Endodermal cell (in vitro differentiated cells): ENCODE results near the gene UTP11. TPM values are rescaled to one million over a fixed set of nuclear protein-coding genes. Genes with fewer than 3 reads are reported as not detected.

Experiments
- DNase-seq: peaks from one replicate; pipeline ENCODE4 v3.0.0-alpha.2; 2017
- H3K27ac ChIP-seq: 2 replicates; pipeline ENCODE4 v1.5.1; 2013; ENCODE audit warnings: mild to moderate bottlenecking, low read depth, low read length, moderate library complexity
- H3K27me3 ChIP-seq: 2 replicates; pipeline ENCODE4 v1.6.1; 2013; ENCODE audit warnings: mild to moderate bottlenecking, low read length, moderate library complexity; ENCODE audit not compliant: insufficient read depth, control insufficient read depth, poor library complexity, severe bottlenecking
- H3K36me3 ChIP-seq: 2 replicates; pipeline ENCODE4 v1.7.0; 2013; ENCODE audit warnings: mild to moderate bottlenecking, low read length, moderate library complexity; ENCODE audit not compliant: control insufficient read depth, insufficient read depth
- H3K4me1 ChIP-seq: one replicate; pipeline ENCODE4 v1.7.0; 2013; ENCODE audit warnings: low read length; ENCODE audit not compliant: control insufficient read depth, insufficient read depth
- H3K4me3 ChIP-seq: 2 replicates; pipeline ENCODE4 v1.5.1; 2013; ENCODE audit warnings: mild to moderate bottlenecking, low read length, moderate library complexity
- H3K9ac ChIP-seq: 2 replicates; pipeline ENCODE4 v1.6.1; 2013; ENCODE audit warnings: mild to moderate bottlenecking, low read length, moderate library complexity; ENCODE audit not compliant: poor library complexity, severe bottlenecking; ENCODE audit errors: extremely low read depth
- H3K9me3 ChIP-seq: 2 replicates; pipeline ENCODE4 v1.6.1; 2013; ENCODE audit warnings: mild to moderate bottlenecking, low read length, moderate library complexity; ENCODE audit not compliant: control insufficient read depth
- H3K27ac Mint-ChIP-seq: 2 replicates; pipeline ENCODE4 v1.8.0; 2020; ENCODE audit warnings: mixed read lengths
- H3K27me3 Mint-ChIP-seq: 2 replicates; pipeline ENCODE4 v1.8.0; 2021; ENCODE audit warnings: mild to moderate bottlenecking, mixed read lengths; ENCODE audit not compliant: insufficient read depth
- H3K36me3 Mint-ChIP-seq: 2 replicates; pipeline ENCODE4 v1.8.0; 2020; ENCODE audit warnings: low read depth, mixed read lengths
- H3K4me1 Mint-ChIP-seq: 2 replicates; pipeline ENCODE4 v1.8.0; 2020; ENCODE audit warnings: mixed read lengths
- H3K4me3 Mint-ChIP-seq: 2 replicates; pipeline ENCODE4 v1.8.0; 2020; ENCODE audit warnings: mild to moderate bottlenecking, moderate library complexity, mixed read lengths
- H3K9me3 Mint-ChIP-seq: 2 replicates; pipeline ENCODE4 v1.8.0; 2020; ENCODE audit warnings: mild to moderate bottlenecking, mixed read lengths
- CTCF ChIP-seq: fragments of 200-600 bp; sonication (generic); conservative IDR thresholded peaks from 2 replicates; pipeline ENCODE4 v1.5.0; 2021; ENCODE audit warnings: antibody characterized with exemption, mild to moderate bottlenecking
- WGBS, 2 experiments: methylation state at CpG; one replicate each; pipeline versions ENCODE4 v1.1.5 to v1.1.7; 2013; ENCODE audit warnings: missing lambda C conversion rate in 2 of 2, mixed read lengths in 1 of 2; ENCODE audit not compliant: insufficient coverage in 1 of 2, insufficient read length in 1 of 2; 5-methylcytosine and 5-hydroxymethylcytosine counted together
- total RNA-seq, 2 donors: library from RNA; stranded (reverse); fragmentation: NEBNext Ultra II Directional in 1 of 2; extraction: Animal tissue kit (Norgen Biotek cat#: 25700) in 1 of 2; gene quantifications; 2 replicates in 1 of 2; 3 replicates in 1 of 2; pipeline ENCODE4 v1.2.1, GENCODE V29; 2021

Gene UTP11
- total RNA-seq, 2 donors from 2014 or later, result 40.9 to 46.3 TPM

GRCh38 chr1:38046884-38047602 lies 34.5 kb downstream of the UTP11 start:
- H3K9me3 Mint-ChIP-seq, result no peaks in the 10 kb centered on the region
- H3K36me3 Mint-ChIP-seq, result no peaks in the 10 kb centered on the region
- H3K4me1 Mint-ChIP-seq, result no peaks in the 10 kb centered on the region
- Histone ChIP-seq H3K9me3 (no peaks in the 10 kb centered on the region), H3K27ac (no peak overlapping the region), H3K4me1 (no peaks in the 10 kb centered on the region), H3K4me3 (peak overlapping the region; percentile 60), H3K9ac (no peak overlapping the region), H3K36me3 (no peaks in the 10 kb centered on the region), H3K27me3 (peaks cover 73% of the 10 kb centered on the region)
- TF ChIP-seq CTCF, result no peak
- peaks cover 74% of the 10 kb centered on the region for H3K27me3 Mint-ChIP-seq
- H3K4me3 Mint-ChIP-seq, result peak overlapping the region; percentile 52
- WGBS, 2 experiments, result 0% methylated on average over 9 to 99 of the region's 99 CpGs
- no peak overlapping the region for H3K27ac Mint-ChIP-seq
- peak; percentile 95 for DNase-seq

- Histone ChIP-seq H3K4me3 (peak overlapping the region; percentile 60), H3K9me3 (no peaks in the 10 kb centered on the region), H3K27ac (no peak overlapping the region), H3K27me3 (peaks cover 66% of the 10 kb centered on the region), H3K9ac (no peak overlapping the region), H3K36me3 (no peaks in the 10 kb centered on the region), H3K4me1 (no peaks in the 10 kb centered on the region)
- H3K4me1 Mint-ChIP-seq, result peaks cover 2% of the 10 kb centered on the region
- DNase-seq, result peak; percentile 89
- H3K9me3 Mint-ChIP-seq, result no peaks in the 10 kb centered on the region
- peak overlapping the region; percentile 52 for H3K4me3 Mint-ChIP-seq
- TF ChIP-seq CTCF, result no peak
- no peak overlapping the region for H3K27ac Mint-ChIP-seq
- peaks cover 71% of the 10 kb centered on the region for H3K27me3 Mint-ChIP-seq
- no peaks in the 10 kb centered on the region for H3K36me3 Mint-ChIP-seq
- 6 to 15% methylated on average over 8 to 34 of the region's 34 CpGs for WGBS, 2 experiments
These were observed 35.1 kb downstream of the UTP11 start for GRCh38 chr1:38047603-38048141.

- Histone ChIP-seq H3K9me3 (no peaks in the 10 kb centered on the region), H3K36me3 (no peaks in the 10 kb centered on the region), H3K9ac (no peak overlapping the region), H3K4me1 (no peaks in the 10 kb centered on the region), H3K27me3 (peaks cover 38% of the 10 kb centered on the region), H3K4me3 (no peak overlapping the region), H3K27ac (peak overlapping the region; percentile 63)
- Mint-ChIP-seq H3K9me3 (no peaks in the 10 kb centered on the region), H3K36me3 (no peaks in the 10 kb centered on the region), H3K4me3 (no peak overlapping the region), H3K4me1 (peaks cover 6% of the 10 kb centered on the region), H3K27ac (no peak overlapping the region), H3K27me3 (peaks cover 52% of the 10 kb centered on the region)
- no peak for TF ChIP-seq CTCF
- WGBS, 2 experiments, result 71 to 83% methylated on average over 2 to 13 of the region's 13 CpGs
- no peak for DNase-seq
These were observed 38.0 kb downstream of the UTP11 start for GRCh38 chr1:38050397-38051078.
